Common myeloid progenitor, CD34-positive (primary cell): ENCODE measurements around the gene BGLAP.

Experiments
- CTCF ChIA-PET: fragments of 350-600 bp; sonication (Branson Sonifier 250); formaldehyde crosslinking; loops from one replicate; lab custom pipeline; 2021; ENCODE audit warnings: antibody characterized with exemption; lab: Charles Lee
- POLR2A ChIA-PET: fragments of 350-600 bp; sonication (Branson Sonifier 250); formaldehyde crosslinking; loops from one replicate; lab custom pipeline; 2021; ENCODE audit warnings: antibody characterized with exemption; lab: Charles Lee
- DNase-seq, 3 donors: peaks; one replicate each; pipeline versions ENCODE4 v3.0.0 to v3.0.0-alpha.2; 2013
- H3K27ac ChIP-seq, 2 experiments: 1 replicate in 1 of 2; 2 replicates in 1 of 2; pipeline ENCODE4 v1.7.0; 2013; ENCODE audit warnings: inconsistent platforms in 2 of 2, low read length in 2 of 2, mild to moderate bottlenecking in 2 of 2, low read depth in 1 of 2, moderate library complexity in 1 of 2; ENCODE audit not compliant: severe bottlenecking in 2 of 2, insufficient read depth in 1 of 2, poor library complexity in 1 of 2
- H3K27me3 ChIP-seq, 5 experiments: replicated peaks in 2 of 5; 1 replicate in 3 of 5; 2 replicates in 2 of 5; pipeline versions ENCODE4 v1.6.1 to v1.7.0; 2013; ENCODE audit warnings: low read length in 4 of 5, mild to moderate bottlenecking in 2 of 5, moderate library complexity in 2 of 5, inconsistent platforms in 1 of 5; ENCODE audit not compliant: insufficient read depth in 5 of 5, control insufficient read depth in 4 of 5
- H3K36me3 ChIP-seq, 4 experiments: 1 replicate in 2 of 4; 2 replicates in 2 of 4; pipeline versions ENCODE4 v1.6.1 to v1.7.0; 2013; ENCODE audit warnings: low read length in 3 of 4, control low read depth in 1 of 4, mild to moderate bottlenecking in 1 of 4; ENCODE audit not compliant: control insufficient read depth in 4 of 4, insufficient read depth in 4 of 4
- H3K4me1 ChIP-seq, 4 experiments: 1 replicate in 3 of 4; 2 replicates in 1 of 4; pipeline versions ENCODE4 v1.6.1 to v1.7.1; 2013; ENCODE audit warnings: low read length in 3 of 4, mild to moderate bottlenecking in 3 of 4, control low read depth in 1 of 4, inconsistent platforms in 1 of 4, moderate library complexity in 1 of 4; ENCODE audit not compliant: control insufficient read depth in 4 of 4, insufficient read depth in 4 of 4; ENCODE audit errors: control extremely low read depth in 1 of 4
- H3K4me3 ChIP-seq, 7 experiments: 1 replicate in 4 of 7; 2 replicates in 3 of 7; pipeline versions ENCODE4 v1.5.1 to v1.7.0; 2013; ENCODE audit warnings: mild to moderate bottlenecking in 7 of 7, low read length in 6 of 7, moderate library complexity in 6 of 7, inconsistent platforms in 2 of 7, low read depth in 2 of 7, control low read depth in 1 of 7; ENCODE audit not compliant: insufficient read depth in 4 of 7, control insufficient read depth in 1 of 7; ENCODE audit errors: extremely low read depth in 1 of 7
- H3K9me3 ChIP-seq, 5 experiments: 1 replicate in 4 of 5; 2 replicates in 1 of 5; pipeline versions ENCODE4 v1.6.1 to v1.7.1; 2013; ENCODE audit warnings: low read length in 4 of 5, mild to moderate bottlenecking in 2 of 5, inconsistent platforms in 1 of 5, low read depth in 1 of 5, moderate library complexity in 1 of 5; ENCODE audit not compliant: control insufficient read depth in 4 of 5, insufficient read depth in 2 of 5; ENCODE audit errors: control extremely low read depth in 1 of 5
- WGBS: methylation state at CpG from one replicate; pipeline ENCODE4 v1.1.5; 2013; ENCODE audit not compliant: insufficient coverage; 5-methylcytosine and 5-hydroxymethylcytosine counted together

Gene BGLAP

DNA sequence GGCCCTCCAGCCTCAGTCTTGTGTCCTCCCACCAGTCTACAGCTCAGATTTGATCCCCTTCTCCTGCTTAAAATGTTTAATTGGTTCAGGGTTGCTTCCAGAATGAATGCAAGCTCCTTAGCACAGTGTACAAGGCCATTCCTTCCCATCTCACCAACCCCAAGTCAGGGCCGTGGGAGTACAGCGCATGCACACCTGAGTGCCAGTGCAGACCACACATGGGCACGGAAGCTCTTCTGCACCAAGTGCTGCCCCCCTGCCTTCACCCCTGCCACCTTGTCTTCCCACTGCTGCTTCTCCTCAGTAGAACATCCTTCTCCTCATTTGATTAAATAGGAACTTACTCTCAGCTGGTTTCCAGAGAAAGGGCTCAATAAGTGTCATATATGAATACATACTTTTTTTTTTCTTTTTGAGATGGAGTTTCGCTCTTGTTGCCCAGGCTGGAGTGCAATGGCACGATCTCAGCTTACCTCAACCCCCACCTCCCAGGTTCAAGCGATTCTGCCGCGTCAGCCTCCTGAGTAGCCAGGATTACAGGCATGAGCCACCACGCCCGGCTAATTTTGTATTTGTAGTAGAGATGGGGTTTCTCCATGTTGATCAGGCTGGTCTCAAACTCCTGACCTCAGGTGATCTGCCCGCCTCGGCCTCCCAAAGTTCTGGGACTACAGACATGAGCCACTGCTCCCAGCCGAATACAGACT lies 19.8 kb upstream of the BGLAP start:
- CTCF ChIA-PET: interaction anchor here (0.6 to 16.8 kb wide), 6 partner anchors 10 to 156 kb away, joined by 3 to 399 read pairs (median 3); partner anchors contain the start of gene SEMA4A
- Histone ChIP-seq H3K27me3 (no peaks in the 10 kb centered on the region), H3K9me3 (no peaks in the 10 kb centered on the region), H3K36me3 (peaks cover 4 to 49% (median 30%) of the 10 kb centered on the region in 4 experiments), H3K27ac (peak overlapping the region in 1 of 2 experiments; percentile 5), H3K4me1 (peaks cover 16 to 45% (median 32%) of the 10 kb centered on the region in 4 experiments), H3K4me3 (no peak overlapping the region)
- POLR2A ChIA-PET: no interaction called here
- DNase-seq: no peak
- WGBS: 97% methylated on average over 5 of the region's 13 CpGs

GRCh38 chr1:156225677-156226014 lies 16.3 kb upstream of the BGLAP start:
- Histone ChIP-seq H3K27me3 (no peaks in the 10 kb centered on the region), H3K4me1 (peaks cover 0 to 22% (median 12%) of the 10 kb centered on the region in 4 experiments), H3K27ac (no peak overlapping the region), H3K4me3 (no peak overlapping the region), H3K36me3 (peaks cover 9 to 68% (median 43%) of the 10 kb centered on the region in 4 experiments), H3K9me3 (no peaks in the 10 kb centered on the region)
- DNase-seq: no peak
- ChIA-PET POLR2A (interaction anchor here (1.1 to 3.1 kb wide), 2 partner anchors 78 to 80 kb away, joined by 4 to 12 read pairs; no protein-coding TSS in a partner anchor), CTCF (interaction anchor here (0.6 to 16.8 kb wide), 26 partner anchors 8 to 287 kb away, joined by 3 to 399 read pairs (median 4); partner anchors contain the start of genes BGLAP, PMF1, SEMA4A and SLC25A44)
- WGBS: no CpG with 5 or more reads among the region's 2 CpGs

DNA sequence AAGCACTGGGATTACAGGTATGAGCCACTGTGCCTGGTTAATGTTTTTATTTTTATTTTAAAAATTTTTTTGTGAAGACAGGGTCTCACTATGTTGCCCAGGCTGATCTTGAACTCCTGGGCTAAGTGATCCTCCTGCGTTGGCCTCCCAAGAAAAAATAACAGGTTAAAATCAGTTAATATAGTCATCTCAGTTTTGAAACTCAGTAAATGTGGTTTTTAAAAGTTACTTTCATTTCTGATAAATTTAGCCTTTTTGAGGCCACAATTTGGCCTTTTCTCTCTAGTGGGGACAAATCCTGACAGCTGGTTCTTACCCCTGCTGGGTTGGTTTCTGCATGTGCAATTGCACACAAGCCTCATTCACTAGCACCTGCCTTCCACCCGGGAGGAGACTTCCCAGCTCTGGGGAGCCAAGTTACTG lies 15.9 kb upstream of the BGLAP start:
- H3K4me1 ChIP-seq: peaks cover 0 to 22% (median 12%) of the 10 kb centered on the region in 4 experiments
- ChIA-PET POLR2A (interaction anchor here (1.1 kb wide), 1 partner anchor 80 kb away, joined by 4 read pairs; no protein-coding TSS in a partner anchor), CTCF (interaction anchor here (0.8 to 16.8 kb wide), 12 partner anchors 7 to 287 kb away, joined by 3 to 399 read pairs (median 11); partner anchors contain the start of genes PMF1 and SEMA4A)
- DNase-seq: no peak
- WGBS: no CpG with 5 or more reads among the region's 2 CpGs
- H3K27ac ChIP-seq: no peak overlapping the region
- H3K9me3 ChIP-seq: no peaks in the 10 kb centered on the region
- peaks cover 9 to 64% (median 40%) of the 10 kb centered on the region in 4 experiments for H3K36me3 ChIP-seq
- no peaks in the 10 kb centered on the region for H3K27me3 ChIP-seq
- no peak overlapping the region for H3K4me3 ChIP-seq

DNA sequence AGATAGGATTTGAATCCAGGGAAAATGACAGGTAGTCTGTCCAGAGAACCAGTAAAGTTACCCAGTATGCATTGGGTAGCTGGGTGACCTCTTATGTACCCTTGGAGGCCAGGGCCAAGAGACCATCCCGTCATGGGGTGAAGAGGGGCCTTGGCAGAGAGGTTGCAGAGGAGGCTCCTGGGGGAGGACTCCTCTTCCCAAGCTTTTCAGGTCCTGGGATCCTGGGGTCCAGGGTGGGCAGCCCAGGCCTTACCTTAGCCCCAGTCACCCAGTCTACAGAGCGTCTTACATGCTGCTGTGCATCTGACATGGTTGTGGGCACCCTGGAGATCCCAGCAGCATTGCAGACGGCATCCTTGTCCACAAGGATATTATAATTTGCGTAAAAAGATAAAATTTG lies 15.2 kb upstream of the BGLAP start:
- H3K9me3 ChIP-seq: no peaks in the 10 kb centered on the region
- WGBS: 96% methylated on average over 3 of the region's 4 CpGs
- H3K36me3 ChIP-seq: peaks cover 7 to 57% (median 36%) of the 10 kb centered on the region in 4 experiments
- ChIA-PET POLR2A (interaction anchor here (1.0 kb wide), 1 partner anchor 14 kb away, joined by 4 read pairs; the partner anchor contains the start of gene PMF1), CTCF (interaction anchor here (1.2 to 16.8 kb wide), 7 partner anchors 11 to 99 kb away, joined by 3 to 399 read pairs (median 11); partner anchors contain the start of genes PMF1 and SEMA4A)
- H3K4me3 ChIP-seq: no peak overlapping the region
- DNase-seq: no peak
- H3K4me1 ChIP-seq: peaks cover 0 to 22% (median 14%) of the 10 kb centered on the region in 4 experiments
- no peaks in the 10 kb centered on the region for H3K27me3 ChIP-seq
- no peak overlapping the region for H3K27ac ChIP-seq

- ChIA-PET POLR2A (no interaction called here), CTCF (interaction anchor here (1.3 to 16.8 kb wide), 4 partner anchors 30 to 92 kb away, joined by 3 to 399 read pairs (median 5); partner anchors contain the start of gene SEMA4A)
- H3K4me1 ChIP-seq: peaks cover 0 to 18% (median 15%) of the 10 kb centered on the region in 4 experiments
- H3K4me3 ChIP-seq: no peak overlapping the region
- no peaks in the 10 kb centered on the region for H3K27me3 ChIP-seq
- H3K9me3 ChIP-seq: no peaks in the 10 kb centered on the region
- peaks cover 4 to 44% (median 27%) of the 10 kb centered on the region in 4 experiments for H3K36me3 ChIP-seq
- no peak for DNase-seq
- 96% methylated on average over 4 of the region's 7 CpGs for WGBS
- no peak overlapping the region for H3K27ac ChIP-seq
Observed at GRCh38 chr1:156228501-156228900, 13.5 kb upstream of the BGLAP start.

DNA sequence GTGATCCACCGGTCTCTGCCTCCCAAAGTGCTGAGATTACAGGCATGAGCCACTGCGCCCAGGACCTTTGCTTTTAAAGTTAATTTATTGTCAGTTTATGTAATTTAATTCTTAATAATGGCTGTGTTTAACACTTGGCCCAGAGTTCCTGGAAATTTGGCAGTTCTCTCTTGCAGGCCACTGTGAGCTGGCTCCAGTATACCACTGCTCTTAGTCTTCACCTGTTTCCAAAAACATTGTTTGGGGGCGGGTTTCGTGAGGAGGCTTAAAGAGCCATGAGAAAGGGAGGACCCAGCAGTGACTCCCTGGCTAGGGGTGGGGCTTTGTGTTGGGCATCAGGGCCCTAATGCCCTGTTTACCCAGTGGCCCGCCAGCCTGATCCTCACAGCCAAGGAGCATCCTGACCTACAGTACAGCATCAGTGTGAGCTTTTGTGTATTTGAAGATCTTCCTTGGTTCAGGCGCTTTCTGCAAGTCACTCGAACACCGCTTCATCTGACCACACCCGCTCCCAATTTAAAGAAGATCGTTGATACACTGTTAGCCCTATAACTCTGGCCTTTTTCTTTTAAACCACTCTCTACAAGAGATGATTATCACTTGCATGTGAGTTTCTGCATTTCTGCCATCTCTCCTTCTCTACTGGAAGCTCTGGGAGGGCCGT lies 12.0 kb upstream of the BGLAP start:
- WGBS: 87% methylated on average over 10 of the region's 11 CpGs
- no peak overlapping the region for H3K4me3 ChIP-seq
- H3K9me3 ChIP-seq: no peaks in the 10 kb centered on the region
- ChIA-PET POLR2A (interaction anchor here (0.5 to 0.8 kb wide), 2 partner anchors 85 to 86 kb away, joined by 3 read pairs; no protein-coding TSS in a partner anchor), CTCF (interaction anchor here (1.1 to 16.8 kb wide), 9 partner anchors 22 to 140 kb away, joined by 3 to 399 read pairs (median 4); partner anchors contain the start of genes SEMA4A, SMG5 and TMEM79)
- no peaks in the 10 kb centered on the region for H3K27me3 ChIP-seq
- DNase-seq: no peak
- peaks cover 4 to 47% (median 32%) of the 10 kb centered on the region in 4 experiments for H3K36me3 ChIP-seq
- H3K4me1 ChIP-seq: peaks cover 0 to 18% (median 13%) of the 10 kb centered on the region in 4 experiments
- no peak overlapping the region for H3K27ac ChIP-seq
